GM19238 (cell line): ENCODE measurements around the gene B4GALT2.

Experiments used
- DNase-seq: peaks from one replicate; pipeline ENCODE4 v3.0.0; 2011; ENCODE audit warnings: low spot score; ENCODE audit not compliant: insufficient read length

The B4GALT2 gene

GRCh38 chr1:43946236-43947060 lies 32.6 kb upstream of the B4GALT2 start, which contains the start of gene IPO13:
Gene IPO13 (plus strand): TSS chr1:43946950. CDS start chr1:43947601, 651 bp downstream.
- DNase-seq, result peak; percentile 99

- no peak for DNase-seq
Observed at GRCh38 chr1:43947061-43947873, 31.7 kb upstream of the B4GALT2 start.

GRCh38 chr1:43947874-43948437 lies 31.1 kb upstream of the B4GALT2 start:
- no peak for DNase-seq

- DNase-seq, result no peak
Observed at GRCh38 chr1:43949678-43950077, 29.3 kb upstream of the B4GALT2 start.

- DNase-seq, result no peak
Observed at GRCh38 chr1:43951021-43951985, 27.7 kb upstream of the B4GALT2 start.

- no peak for DNase-seq
Observed at GRCh38 chr1:43952731-43953346, 26.2 kb upstream of the B4GALT2 start.

GRCh38 chr1:43953361-43953760 lies 25.6 kb upstream of the B4GALT2 start:
- no peak for DNase-seq

- DNase-seq, result no peak
Observed at GRCh38 chr1:43954036-43954435, 25.0 kb upstream of the B4GALT2 start.

- DNase-seq, result no peak
Observed at GRCh38 chr1:43956234-43956633, 22.8 kb upstream of the B4GALT2 start.

GRCh38 chr1:43957407-43958040 lies 21.5 kb upstream of the B4GALT2 start:
- no peak for DNase-seq

- DNase-seq, result no peak
Observed at GRCh38 chr1:43958351-43959255, 20.4 kb upstream of the B4GALT2 start.

- DNase-seq, result no peak
Observed at GRCh38 chr1:43960798-43961197, 18.2 kb upstream of the B4GALT2 start.

GRCh38 chr1:43961692-43962091 lies 17.3 kb upstream of the B4GALT2 start:
- no peak for DNase-seq

GRCh38 chr1:43962324-43962723 lies 16.7 kb upstream of the B4GALT2 start:
- no peak for DNase-seq

GRCh38 chr1:43963006-43963405 lies 16.0 kb upstream of the B4GALT2 start:
- no peak for DNase-seq

GRCh38 chr1:43963890-43964289 lies 15.1 kb upstream of the B4GALT2 start:
- DNase-seq, result no peak

GRCh38 chr1:43965316-43965715 lies 13.7 kb upstream of the B4GALT2 start:
- no peak for DNase-seq

GRCh38 chr1:43968348-43968948 lies 10.6 kb upstream of the B4GALT2 start:
- no peak for DNase-seq

- DNase-seq, result no peak
Observed at GRCh38 chr1:43969416-43969745, 9.6 kb upstream of the B4GALT2 start.
